Measurements from ENCODE around the gene PDIA5. TPM values are rescaled to one million over a fixed set of nuclear protein-coding genes. Genes with fewer than 3 reads are reported as not detected.

PDIA5 gene
- total RNA-seq, 1 donor from 2014 or later, result 5.7 TPM

DNA sequence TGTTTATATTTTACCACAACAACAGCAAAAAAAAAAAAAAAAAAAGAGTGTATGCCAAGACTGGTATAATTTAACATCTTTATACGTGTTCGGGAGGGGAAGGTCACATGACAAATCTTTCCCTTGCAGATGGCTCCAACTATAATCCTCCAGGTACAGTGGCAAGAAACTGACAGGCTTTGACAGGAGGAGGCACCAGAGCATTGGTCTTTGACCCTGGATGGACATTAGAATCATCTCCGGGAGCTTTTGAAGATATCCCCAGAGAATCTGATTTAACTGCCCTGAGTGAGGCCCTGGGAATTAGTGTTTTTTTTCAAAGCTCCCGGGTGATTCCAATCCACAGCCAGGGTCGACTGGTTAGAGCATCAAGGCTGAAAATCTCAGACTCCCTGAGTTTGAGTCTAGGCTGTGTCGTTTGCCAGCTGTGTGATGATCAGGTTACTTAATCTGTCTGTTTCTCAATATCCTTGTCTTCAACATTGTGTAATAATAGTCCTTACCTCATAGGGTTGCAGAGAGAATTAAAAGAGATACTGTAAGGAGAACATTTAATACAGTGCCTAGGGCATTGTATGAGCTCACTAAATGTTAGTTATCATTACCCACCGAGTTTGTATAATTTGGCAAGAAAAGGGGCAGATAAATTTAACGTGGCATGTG lies 30.3 kb upstream of the PDIA5 start:
- DNase-seq (ENCODE audit: missing footprints) (no peak), ATAC-seq (peak; percentile 78)
- intact Hi-C loops (cut with DNase I), result no loop called here

DNA sequence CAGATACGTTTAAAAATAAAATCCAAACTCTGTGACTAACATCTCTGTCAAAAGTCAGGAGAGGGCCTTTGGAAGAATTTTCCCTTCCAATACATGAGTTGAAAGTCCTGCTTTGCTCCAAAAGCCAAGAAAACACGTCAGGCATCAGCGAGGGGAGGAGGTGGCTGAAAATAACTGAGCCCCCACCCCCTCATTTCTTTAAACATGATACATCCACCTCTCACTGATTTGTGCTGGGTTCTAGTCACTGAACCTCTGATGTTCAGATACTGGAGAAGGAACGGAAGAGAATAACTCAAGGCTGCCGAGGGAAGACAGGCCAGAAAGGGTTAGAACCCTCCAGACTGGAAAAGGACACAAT lies 29.8 kb upstream of the PDIA5 start:
- intact Hi-C loops (cut with DNase I), result no loop called here

DNA sequence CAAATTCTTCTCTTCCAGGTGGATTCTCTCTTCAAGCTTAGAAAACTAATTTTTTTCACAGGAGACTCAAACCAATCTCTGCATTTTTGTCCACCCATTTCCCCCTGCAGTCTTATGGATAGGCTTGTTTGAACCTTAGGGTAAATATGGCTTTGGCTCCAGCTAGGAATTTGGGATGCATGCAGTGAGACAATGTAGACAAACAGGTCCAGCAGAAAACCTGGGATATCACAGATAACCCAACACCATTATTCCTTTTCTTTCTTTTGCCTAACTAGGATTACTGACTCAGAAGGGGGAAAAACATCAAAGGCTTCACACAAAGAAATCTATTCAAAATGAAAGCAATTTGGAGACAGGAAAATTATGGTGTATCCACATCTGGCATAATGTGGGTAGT lies 28.1 kb upstream of the PDIA5 start:
- ATAC-seq, result no peak
- intact Hi-C loops (cut with DNase I), result no loop called here
- no peak for DNase-seq (ENCODE audit: missing footprints)

More for the DNA sequence above, 29.8 kb upstream of the PDIA5 start:
- DNase-seq (ENCODE audit: missing footprints) (no peak), ATAC-seq (no peak)

DNA sequence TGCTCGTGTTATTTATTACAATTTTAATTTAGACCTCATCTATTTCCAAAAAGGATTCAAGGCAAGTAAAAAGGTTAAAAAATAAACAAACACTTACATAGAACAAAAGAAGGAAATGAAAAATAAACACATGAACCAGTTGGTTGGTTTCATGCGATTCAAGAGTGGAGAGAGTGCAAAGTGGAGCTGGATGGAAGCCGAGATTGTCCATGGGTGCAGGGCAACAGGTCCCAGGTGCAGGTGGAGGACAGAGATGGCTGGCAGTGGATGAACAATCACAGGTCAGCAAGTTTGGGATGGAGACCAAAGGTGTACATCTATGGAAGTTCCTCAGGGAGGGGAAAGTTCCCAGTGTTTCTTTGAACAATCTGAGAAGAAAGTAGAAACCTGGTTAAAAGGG lies 27.6 kb upstream of the PDIA5 start:
- intact Hi-C loops (cut with DNase I), result no loop called here

GRCh38 chr3:123042413-123042812 lies 24.4 kb upstream of the PDIA5 start:
- ATAC-seq, result peak; percentile 37
- no peak for DNase-seq (ENCODE audit: missing footprints)
- intact Hi-C loops (cut with DNase I), result no loop called here

More for the DNA sequence above, 27.6 kb upstream of the PDIA5 start:
- ATAC-seq, result no peak
- DNase-seq (ENCODE audit: missing footprints), result no peak

GRCh38 chr3:123044981-123045763 lies 21.7 kb upstream of the PDIA5 start:
- no peak for DNase-seq (ENCODE audit: missing footprints)
- no peak for ATAC-seq
- intact Hi-C loops (cut with DNase I), result no loop called here

- DNase-seq (ENCODE audit: missing footprints), result no peak
- intact Hi-C loops (cut with DNase I), result no loop called here
- ATAC-seq, result no peak
These were observed 20.4 kb upstream of the PDIA5 start for GRCh38 chr3:123046262-123047061.

GRCh38 chr3:123047062-123047319 lies 19.8 kb upstream of the PDIA5 start:
- intact Hi-C loops (cut with DNase I), result no loop called here
- ATAC-seq, result no peak
- no peak for DNase-seq (ENCODE audit: missing footprints)

DNA sequence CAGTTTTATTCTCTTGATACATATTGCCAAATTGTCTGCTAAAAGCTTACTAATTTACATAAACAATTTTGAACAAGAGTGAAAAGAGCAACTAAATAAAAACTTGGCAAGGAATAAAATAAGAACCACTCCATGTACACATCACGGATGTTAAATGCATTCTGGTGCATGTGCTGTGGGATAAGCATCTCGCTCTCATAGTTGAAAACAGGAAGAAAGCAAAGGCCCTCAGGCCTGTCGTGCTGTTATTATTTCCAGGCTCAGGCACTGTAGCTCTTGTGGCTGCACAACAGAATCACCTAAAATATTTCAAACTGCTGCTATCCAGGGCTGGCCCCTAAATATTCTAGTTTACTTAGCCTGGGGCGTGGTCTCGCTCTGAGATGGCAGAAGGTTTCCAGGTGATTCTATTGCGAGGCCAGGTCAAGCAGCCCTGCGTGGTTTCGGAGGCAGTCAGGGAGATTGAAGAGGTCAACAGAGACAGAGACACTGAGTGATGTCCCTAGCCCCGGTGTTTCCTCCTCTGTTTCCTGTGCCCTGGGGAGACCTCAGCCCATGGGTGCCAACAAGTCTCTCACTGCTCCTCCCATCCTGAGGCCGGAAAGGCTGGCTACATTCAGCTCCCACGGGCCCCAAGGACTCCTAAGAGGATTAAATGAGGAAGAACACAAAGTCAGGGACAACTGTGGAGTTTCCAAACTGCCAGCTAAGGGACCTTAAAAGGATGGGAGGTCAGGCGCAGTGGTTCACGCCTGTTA lies 18.2 kb upstream of the PDIA5 start:
- DNase-seq (ENCODE audit: missing footprints) (no peak), ATAC-seq (no peak)
- intact Hi-C loops (cut with DNase I), result no loop called here

DNA sequence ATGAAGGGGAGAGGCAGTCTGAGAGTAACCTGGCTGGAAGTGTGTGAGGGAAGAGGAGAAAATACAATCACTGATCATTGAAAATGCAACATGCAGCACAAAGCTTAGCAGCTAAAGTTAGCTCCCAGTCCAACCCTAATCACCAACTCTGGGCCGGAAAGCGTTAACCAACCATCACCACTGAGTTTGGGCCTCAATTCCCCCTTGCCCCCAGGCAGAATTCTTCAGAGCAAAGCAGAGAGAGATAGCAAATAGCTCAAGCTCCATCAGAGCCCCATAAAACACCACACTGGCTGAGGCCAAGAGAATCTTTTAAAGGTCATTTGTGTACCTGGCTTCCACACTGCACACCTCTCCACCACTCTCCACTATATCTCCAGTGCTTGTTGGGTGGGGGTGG lies 16.2 kb upstream of the PDIA5 start:
- intact Hi-C loops (cut with DNase I), result no loop called here
- ATAC-seq, result no peak
- DNase-seq (ENCODE audit: missing footprints), result no peak

- DNase-seq (ENCODE audit: missing footprints) (no peak), ATAC-seq (peak; percentile 76)
- intact Hi-C loops (cut with DNase I), result no loop called here
These were observed 13.7 kb upstream of the PDIA5 start for GRCh38 chr3:123053107-123053506.

GRCh38 chr3:123054109-123054778 lies 12.6 kb upstream of the PDIA5 start:
- intact Hi-C loops (cut with DNase I), result no loop called here
- ATAC-seq (no peak), DNase-seq (ENCODE audit: missing footprints) (no peak)

- ATAC-seq, result no peak
- DNase-seq (ENCODE audit: missing footprints), result no peak
- intact Hi-C loops (cut with DNase I), result no loop called here
These were observed 11.9 kb upstream of the PDIA5 start for GRCh38 chr3:123054931-123055330.

GRCh38 chr3:123055352-123055751 lies 11.5 kb upstream of the PDIA5 start:
- intact Hi-C loops (cut with DNase I), result no loop called here
- ATAC-seq (no peak), DNase-seq (ENCODE audit: missing footprints) (no peak)

GRCh38 chr3:123058505-123058904 lies 8.3 kb upstream of the PDIA5 start:
- intact Hi-C loops (cut with DNase I), result no loop called here
- DNase-seq (ENCODE audit: missing footprints), result no peak
- ATAC-seq, result no peak

DNA sequence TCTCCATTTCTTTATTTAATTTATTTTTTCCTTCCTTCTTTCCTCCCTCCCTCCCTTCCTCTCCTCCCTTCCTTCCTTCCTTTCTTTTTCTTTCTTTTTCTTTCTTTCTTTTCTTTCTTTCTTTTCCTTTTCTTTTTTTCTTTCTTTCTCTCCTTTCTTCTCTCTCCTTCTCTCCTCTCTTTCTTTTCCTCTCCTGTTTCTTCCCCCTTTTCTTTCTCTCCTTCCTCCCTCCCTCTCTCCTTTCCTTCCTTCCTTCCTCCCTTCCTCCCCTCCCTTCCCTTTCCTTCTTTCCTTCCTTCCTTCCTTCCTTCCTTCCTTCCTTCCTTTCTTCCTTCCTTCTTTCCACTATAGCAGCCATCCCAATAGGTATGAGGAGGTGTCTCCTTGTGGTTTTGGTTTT lies 6.8 kb upstream of the PDIA5 start:
- intact Hi-C loops (cut with DNase I), result no loop called here
- DNase-seq (ENCODE audit: missing footprints) (no peak), ATAC-seq (no peak)

- intact Hi-C loops (cut with DNase I), result no loop called here
These were observed 5.0 kb upstream of the PDIA5 start for GRCh38 chr3:123061856-123062255.

GRCh38 chr3:123063034-123063433 lies 3.8 kb upstream of the PDIA5 start:
- intact Hi-C loops (cut with DNase I), result no loop called here
- DNase-seq (ENCODE audit: missing footprints), result no peak
- ATAC-seq, result no peak

More at GRCh38 chr3:123061856-123062255, 5.0 kb upstream of the PDIA5 start:
- ATAC-seq (no peak), DNase-seq (ENCODE audit: missing footprints) (no peak)

- no peak for DNase-seq (ENCODE audit: missing footprints)
- intact Hi-C loops (cut with DNase I), result no loop called here
- no peak for ATAC-seq
These were observed 2.3 kb upstream of the PDIA5 start for GRCh38 chr3:123064506-123064905.

All from Right ventricle myocardium inferior (tissue), 1 donor.